Measurements from ENCODE around the gene SP8.
"Not testable (repeated sequence)": the region's sequence is repeated elsewhere in the genome, so short reads cannot be mapped to it uniquely, and the experiment has no call there.

Gene SP8

DNA sequence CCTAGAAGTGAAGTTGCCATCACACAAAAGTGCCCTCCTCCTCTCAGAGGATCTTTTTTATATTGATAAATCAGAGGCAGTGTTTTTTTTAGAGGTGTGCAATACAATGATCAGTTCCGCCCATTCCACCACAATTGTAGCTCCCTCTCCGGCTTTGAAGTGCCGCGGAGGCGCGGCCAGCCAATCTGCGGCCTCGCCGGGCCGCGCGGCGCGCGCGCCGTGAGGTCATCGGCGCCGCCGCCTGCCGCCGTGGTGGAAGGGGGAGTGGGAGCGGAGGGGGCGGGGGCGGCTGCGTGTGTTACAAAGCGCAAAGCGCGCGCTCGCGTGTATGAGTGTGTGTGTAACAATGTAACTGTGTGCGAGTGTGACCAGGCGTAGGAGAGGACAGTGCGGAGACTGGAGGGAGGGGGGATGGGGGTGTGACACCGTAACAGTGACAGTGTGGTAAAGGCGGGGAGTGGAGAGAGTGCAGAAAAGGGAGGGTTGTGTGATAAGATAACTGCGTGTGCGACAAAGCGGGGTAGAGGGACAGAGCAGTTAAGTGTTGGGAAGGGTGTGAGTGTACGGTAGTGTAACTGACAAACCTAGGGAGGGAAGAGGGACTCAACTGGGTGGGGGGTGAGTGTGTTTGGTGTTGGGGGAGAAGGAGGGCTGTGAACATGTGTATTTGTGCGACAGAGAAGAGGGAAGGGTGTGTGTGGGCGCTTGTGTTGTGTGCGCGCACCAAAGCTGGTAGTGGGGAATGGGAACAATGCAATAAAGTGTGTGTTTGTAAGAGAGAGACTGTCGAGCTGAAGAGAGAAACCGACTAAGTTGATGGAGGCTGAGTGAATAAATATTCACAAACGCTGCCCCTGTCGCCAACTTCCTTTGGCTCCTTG, at the start of gene SP8:
Gene SP8, minus strand, starts transcription at position 108 of the 881 bp plus-strand sequence. Its CDS starts 88 bp downstream, at position 20.
- DNase-seq: peak; percentile 87

DNA sequence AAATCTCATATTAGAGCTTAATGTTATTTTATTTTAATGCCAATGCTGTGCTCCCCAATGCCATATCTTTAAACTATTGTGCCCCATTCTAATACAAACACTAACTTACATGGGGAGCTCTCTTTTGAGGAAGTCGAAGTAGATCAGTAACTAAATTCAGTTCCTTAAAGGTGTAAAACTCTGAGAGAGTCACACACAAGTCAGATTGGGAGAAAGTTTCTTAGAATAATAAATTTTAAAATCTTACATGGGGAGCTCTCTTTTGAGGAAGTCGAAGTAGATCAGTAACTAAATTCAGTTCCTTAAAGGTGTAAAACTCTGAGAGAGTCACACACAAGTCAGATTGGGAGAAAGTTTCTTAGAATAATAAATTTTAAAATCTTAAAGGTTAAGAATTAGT, 49.7 kb upstream of the SP8 start:
- not testable (repeated sequence) for DNase-seq

GRCh38 chr7:20835111-20835750, 48.5 kb upstream of the SP8 start:
- DNase-seq: no peak

DNA sequence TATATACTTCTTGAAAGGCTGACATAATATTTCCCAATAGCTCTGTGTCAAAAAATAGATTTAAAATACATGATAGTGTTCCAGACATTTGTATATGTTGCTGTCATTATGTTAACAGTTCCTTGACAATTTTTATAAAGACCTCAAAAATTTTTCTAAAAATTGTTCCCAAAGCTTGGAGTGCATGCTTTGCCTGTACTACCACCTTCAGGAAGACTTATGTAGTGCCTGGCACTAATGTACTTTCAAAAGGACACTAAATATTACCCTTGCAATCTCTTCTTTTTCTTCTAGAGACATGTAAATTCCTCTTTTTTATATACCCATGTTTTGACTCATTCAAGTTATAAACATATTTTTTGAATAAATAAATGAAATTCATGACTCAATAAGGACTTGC, 48.0 kb upstream of the SP8 start:
- peak; percentile 6 for DNase-seq

DNA sequence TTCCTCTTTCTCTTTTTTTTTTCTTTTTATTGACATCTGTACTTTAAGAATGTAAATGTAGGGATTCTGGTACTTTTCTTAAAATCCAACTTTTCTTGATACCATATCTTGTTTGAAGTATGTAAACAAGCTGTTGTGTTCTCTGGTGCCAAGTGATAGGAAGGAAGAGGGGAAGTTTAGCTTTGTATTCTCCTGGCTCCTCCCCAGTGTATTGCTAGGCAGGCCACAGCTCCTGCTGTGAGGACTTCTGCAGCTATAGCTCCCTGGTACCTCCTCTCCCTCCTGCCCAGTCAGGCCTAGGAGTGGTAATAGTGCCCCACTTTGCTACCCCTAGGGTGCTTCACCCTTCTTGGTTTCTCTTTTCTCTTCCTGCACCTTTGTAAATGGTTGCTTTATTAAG, 45.3 kb upstream of the SP8 start:
- peak; percentile 31 for DNase-seq

- DNase-seq: peak; percentile 58
Measured at GRCh38 chr7:20831451-20831850, 44.8 kb upstream of the SP8 start.

GRCh38 chr7:20828947-20829346, 42.3 kb upstream of the SP8 start:
- peak; percentile 58 for DNase-seq

- no peak for DNase-seq
Measured at GRCh38 chr7:20827172-20827571, 40.5 kb upstream of the SP8 start.

GRCh38 chr7:20826243-20826642, 39.6 kb upstream of the SP8 start:
- no peak for DNase-seq

DNA sequence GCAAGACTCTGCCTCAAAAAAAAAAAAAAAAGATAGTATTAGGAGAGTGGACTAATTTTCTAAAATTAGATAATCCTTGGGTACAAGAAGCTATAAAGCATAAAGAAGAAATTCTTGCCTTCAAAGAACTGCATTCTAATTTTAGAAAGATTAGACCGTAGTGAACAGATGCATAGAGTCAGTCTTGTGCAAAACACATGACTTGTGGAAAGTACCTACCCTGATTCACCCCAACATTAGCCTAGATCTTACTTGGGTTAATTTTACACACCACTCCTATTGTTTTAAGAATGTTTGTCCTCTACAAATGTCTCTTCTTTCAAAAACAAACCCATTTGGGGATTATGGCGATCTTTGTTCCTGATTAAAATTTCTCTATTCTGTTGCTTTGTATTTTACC, 38.9 kb upstream of the SP8 start:
- no peak for DNase-seq

- not testable (repeated sequence) for DNase-seq
Measured at GRCh38 chr7:20821390-20821789, 34.7 kb upstream of the SP8 start.

DNA sequence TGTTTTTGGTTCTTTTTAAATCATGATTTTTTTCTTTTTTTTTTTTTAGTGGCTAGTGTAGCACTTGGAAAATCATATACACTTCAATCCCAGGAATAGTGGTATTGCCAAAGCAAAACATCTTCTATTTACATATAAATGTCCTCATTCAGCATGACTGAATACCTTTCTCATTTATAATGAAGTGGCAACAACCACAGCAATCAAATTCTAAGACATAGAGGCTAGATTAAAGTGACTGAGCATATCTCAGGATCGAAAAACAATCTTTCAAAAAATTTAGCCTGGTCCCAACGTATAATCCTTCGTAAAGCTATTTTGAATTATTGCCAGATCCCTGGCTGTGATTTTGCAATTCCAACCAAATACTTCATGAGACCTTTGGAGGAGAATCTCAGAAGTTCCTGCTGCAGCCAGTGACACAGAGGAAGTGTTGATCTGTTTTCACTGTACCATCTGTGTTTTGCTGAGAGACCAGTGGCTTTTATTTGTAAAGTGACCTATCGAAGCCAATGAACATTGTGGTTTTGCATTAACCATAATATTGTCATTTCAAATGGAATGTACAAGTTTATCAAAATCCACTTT, 29.8 kb upstream of the SP8 start:
- no peak for DNase-seq

GRCh38 chr7:20804345-20804744, 17.7 kb upstream of the SP8 start:
- DNase-seq: no peak

- no peak for DNase-seq
Measured at GRCh38 chr7:20799566-20800366, 13.1 kb upstream of the SP8 start.

GRCh38 chr7:20798694-20799121, 12.0 kb upstream of the SP8 start:
- DNase-seq: no peak

- peak; percentile 91 for DNase-seq
Measured at GRCh38 chr7:20798081-20798693, 11.5 kb upstream of the SP8 start.

GRCh38 chr7:20797462-20798080, 10.9 kb upstream of the SP8 start:
- DNase-seq: peak; percentile 54

- no peak for DNase-seq
Measured at GRCh38 chr7:20797042-20797461, 10.4 kb upstream of the SP8 start.

DNA sequence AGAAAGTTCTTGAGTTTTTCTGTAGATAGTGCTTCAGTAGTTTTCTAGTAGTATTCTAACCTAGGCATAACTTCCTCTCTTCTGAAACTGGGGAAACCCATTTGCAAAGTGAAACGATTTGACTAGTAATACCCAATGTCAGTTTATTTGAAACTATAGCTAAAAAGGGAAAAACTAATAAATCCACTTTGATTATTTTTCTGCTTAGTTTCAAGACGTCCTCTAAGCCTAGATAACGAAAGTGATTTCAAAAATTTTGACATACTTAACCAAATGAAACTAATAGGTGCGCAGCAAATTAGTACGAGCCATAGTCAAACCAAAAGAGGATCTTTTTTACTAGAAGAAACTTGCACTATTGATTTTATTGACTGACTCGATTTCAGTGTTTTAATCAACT, 9.8 kb upstream of the SP8 start:
- no peak for DNase-seq

DNA sequence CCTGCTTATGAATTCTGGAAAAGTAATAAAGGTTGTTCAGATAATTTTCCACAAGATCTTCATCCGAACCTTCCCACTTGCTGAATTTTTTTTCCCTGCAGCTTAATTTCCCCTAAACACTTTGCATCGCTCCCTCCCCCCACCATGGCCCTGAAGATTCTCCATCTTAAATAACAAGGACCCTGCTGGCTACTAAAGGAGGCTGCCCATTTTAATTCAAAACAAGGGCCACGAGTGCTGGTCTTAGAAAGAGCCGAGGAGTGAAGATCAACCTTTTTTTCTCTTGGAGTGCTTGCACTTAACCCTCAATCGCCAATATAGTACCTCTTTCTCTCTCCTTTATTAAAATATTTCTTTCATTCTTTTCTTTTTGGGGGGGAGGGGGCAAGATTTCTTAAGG, 9.2 kb upstream of the SP8 start:
- DNase-seq: no peak

GRCh38 chr7:20795361-20795760, 8.7 kb upstream of the SP8 start:
- DNase-seq: no peak

DNA sequence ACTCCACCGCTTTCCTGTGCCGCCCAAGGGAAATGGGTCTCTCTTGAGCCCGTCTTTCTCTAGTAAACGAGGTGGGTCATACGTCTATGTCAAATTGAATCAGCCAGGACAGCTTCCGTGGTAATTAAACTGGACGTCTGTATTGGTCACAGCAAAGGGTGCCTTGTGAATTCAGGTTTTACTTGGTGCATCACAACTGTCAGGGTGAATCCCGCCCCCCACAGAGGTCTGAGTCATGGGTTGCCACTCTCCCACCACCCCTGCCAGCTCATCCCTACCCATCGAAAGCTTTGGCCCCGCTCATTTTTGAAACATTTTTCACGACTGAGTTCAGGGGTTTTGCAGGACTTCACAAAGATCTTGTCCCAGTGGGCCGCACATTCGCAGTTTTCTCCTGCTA, 8.0 kb upstream of the SP8 start:
- no peak for DNase-seq
